Mesenteric fat pad (tissue), 1 donor: ENCODE results near the gene MEGF10. TPM values are rescaled to one million over a fixed set of nuclear protein-coding genes. Genes with fewer than 3 reads are reported as not detected.
"Not testable (repeated sequence)": the region's sequence is repeated elsewhere in the genome, so short reads cannot be mapped to it uniquely, and the experiment has no call there.

Experiments
- DNase-seq: peaks from one replicate; pipeline ENCODE4 v3.0.0-alpha.2; 2020; ENCODE audit warnings: low spot score
- total RNA-seq: library from RNA; stranded (reverse); fragmentation: NEBNext Ultra II Directional; extraction: Animal tissue kit (Norgen Biotek cat#: 25700); gene quantifications from one replicate; pipeline ENCODE4 v1.2.1, GENCODE V29; 2021
- donor health status: DM: yes; HTN: yes; CAD: no.

The MEGF10 gene
- total RNA-seq, 1 donor from 2014 or later: 0.58 TPM

DNA sequence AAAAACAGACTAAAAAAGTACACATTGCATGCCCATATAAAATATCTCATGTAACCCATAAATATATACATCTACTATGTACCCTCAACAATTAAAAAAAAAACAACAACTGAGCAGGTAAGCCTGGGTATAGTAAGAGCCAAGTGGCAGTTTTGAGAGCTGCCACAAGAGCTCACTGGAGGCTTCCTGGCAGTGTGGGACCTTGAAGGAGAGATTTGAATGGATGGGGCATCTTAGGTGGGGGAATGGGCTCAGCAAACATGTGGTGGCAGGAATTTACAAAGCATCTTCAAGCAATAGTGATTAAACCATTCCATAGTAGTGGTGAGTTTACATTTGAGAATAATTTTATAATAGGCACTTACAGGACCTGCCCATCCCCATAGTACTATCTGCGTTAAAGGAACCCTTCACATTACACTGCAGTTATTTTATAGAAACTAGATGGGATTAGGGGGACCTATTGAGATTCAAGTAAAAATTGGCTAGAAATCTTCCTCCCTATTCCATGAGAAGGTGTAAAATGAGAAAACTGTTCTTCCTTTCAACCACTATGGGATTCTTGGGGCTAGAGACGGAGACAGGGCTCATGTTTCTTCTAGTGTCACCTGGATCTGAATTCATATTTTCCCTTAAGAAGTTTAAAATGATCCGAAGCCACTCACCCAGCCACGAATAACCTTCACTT, 6.9 kb downstream of the MEGF10 start:
- DNase-seq: no peak

DNA sequence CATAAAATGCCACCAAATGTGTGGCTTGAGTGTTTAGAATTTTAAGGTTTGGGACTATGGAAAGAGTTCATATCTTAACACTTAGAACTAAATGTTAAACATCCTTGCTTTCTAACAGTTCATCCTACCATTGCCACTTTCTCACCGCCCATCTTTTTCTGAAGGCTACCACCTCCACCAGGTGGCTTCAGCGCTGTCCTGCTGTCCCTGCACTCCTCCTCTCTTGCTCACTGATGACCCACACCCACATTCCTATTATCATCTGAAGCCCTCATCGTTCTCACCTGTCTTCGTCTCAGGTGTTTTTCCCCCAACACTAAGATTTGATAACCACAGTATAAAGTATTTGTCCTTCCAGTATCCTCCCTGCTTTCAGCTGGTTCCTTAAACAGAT, 7.4 kb downstream of the MEGF10 start:
- DNase-seq: no peak

DNA sequence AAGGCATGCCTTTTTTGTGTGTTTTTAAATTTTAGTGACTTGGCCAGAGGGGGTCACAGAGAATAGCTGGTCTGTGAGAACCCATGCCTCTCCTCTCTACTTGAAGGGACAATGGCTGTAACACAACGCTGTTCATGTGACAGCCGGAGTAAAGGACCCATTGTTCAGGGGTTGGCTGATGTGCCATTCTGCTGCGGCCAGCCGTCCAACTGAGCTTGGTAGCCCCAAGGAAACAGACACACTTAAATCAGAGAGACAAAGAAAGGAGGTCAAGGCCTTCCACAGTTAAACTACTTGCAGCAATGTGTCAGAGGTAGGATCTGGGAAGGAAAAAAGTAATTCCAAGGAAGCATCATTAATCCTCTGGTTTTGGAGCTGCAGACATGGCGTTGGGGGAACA, 8.1 kb downstream of the MEGF10 start:
- no peak for DNase-seq

DNA sequence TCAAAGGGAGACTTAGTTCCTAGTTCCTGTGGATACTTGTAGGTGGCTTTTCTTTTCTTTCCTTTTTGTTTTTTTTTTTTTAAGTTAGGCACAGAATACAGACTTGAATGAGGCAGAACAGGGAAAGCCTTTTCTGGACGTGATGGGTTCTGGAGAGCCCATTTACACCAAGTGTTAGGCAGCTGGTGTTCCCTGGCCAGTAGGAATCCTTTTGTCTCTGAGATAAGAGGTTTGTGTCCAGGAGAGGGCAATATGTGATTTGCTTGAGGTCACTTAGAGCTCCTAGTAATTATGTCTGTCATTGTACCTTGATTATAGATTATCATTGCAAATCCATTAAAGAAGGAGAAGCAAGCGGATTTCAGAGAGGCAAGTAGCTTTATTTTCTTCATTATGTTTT, 9.1 kb downstream of the MEGF10 start:
- no peak for DNase-seq

DNA sequence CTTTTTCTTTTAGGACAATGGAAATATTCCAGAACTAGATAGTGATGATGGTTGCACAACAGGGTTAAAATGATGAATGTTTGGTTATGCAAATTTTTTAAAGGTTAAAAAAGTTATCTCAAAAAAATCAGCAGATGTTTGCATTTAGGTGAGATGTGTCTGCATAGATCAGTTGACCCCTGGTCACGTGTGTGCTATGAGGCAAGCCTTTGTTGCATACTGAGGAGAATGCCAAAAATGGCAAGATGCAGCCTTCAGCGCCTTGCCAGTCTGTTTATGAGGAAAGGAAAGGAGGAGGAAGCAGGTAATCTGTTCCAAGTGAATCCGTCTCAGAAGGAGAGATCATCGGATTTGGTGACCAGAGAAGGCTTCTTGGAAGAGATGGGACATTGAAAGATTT, 11.9 kb downstream of the MEGF10 start:
- DNase-seq: no peak

DNA sequence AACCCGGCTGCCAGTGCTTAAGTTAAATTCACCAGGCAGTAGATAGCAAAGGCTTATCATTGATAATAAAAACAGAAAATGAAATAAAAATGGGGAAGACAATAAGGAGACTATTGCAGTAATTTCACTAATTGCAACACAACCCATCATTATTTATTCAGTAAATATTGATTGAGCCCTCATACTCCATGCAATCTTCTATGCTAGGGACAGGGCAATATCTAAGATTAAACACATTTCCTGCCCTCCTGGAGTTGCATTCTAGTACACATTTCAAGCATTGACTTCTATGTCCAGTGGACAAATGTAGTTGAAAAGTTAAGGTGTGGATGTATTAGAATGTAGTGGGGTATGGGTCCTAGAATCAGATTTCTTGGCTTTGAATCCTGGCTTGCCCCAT, 12.8 kb downstream of the MEGF10 start:
- DNase-seq: no peak

DNA sequence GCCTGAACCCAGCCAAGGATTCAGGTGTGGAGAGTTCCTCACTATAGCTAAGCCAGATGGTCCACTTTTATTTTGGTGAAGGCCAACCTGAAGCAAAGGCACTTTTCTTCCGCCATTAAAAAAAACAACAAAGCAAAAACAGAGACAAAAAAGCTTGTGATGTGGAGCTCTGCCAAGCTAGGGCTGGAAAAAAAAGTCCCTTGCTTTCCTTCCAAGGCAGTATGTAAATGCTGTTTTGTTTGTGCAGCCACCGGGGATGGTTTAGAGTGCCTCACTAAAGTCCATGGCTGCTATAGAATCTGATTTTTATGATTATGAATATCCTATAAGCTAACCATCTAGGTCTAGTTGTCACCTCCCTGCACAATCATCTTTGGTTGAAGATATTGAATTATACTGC, 14.9 kb downstream of the MEGF10 start:
- DNase-seq: no peak

DNA sequence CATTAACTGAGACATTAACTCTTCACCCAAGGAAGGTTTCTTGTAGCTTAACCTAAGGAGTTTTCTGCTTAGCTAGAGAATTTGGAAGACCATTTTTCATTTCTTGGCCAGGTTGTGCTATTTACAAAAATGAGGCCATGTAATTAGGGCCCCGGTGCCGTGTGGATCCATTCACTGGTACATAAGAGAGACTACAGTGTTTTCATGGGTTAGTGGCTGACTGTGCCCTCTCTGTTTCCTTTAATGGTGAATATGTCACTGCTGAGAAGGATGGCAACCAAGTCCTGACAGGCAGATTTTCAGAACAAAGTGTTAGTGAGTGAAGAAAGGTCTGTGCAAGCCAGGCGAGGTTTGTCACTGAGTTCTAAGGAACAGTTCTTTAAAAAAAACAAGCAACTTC, 15.4 kb downstream of the MEGF10 start:
- no peak for DNase-seq

DNA sequence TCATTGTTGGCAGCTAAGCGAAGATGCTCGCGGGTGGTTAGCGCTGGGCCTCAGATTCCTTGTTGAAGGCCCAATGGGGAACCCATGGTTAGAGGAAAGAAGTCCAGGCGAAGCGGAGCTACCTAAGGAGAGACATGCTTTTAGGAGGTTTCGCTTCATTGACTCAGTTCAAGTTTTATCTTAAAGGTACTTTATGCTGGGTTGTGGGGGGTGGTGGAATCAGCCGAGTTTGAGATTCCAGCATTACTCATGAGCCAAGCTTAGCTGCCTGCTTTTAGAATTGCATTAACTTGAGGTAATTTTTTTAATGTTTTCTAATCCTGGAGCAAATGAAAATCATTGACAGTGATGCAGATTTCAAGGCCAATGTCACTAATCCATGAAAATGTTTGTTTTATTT, 16.1 kb downstream of the MEGF10 start:
- DNase-seq: no peak

DNA sequence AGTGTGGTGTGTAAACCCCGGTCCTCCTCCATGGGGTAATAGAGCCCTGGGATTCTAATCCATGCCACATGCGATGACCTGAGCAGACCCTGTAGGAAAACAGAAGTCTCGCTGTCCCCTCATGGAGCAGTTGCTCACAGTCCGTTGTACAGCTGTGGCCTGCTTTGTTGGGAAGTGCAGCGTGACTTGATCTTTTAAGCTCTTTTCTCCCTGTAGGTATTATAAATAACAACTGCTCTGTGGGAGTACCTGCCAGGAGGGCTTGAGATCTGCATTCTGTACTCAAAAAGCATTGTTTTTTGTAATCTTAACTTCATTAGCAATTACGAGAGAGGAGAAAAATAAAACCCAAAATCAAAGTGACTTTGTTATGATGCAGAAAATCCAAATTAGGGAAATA, 17.3 kb downstream of the MEGF10 start:
- no peak for DNase-seq

DNA sequence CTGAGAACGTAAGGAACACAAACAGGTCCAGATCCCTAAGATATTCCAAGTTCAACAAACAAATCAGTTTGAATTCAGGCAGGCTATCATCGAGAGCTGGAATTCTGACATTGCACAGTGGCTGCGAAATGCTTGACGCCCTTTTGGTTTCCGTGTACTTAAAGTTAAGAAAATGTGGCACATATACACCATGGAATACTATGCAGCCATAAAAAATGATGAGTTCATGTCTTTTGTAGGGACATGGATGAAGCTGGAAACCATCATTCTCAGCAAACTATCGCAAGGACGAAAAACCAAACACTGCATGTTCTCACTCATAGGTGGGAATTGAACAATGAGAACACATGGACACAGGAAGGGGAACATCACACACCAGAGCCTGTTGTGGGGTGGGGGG, 17.7 kb downstream of the MEGF10 start:
- DNase-seq: not testable (repeated sequence)

DNA sequence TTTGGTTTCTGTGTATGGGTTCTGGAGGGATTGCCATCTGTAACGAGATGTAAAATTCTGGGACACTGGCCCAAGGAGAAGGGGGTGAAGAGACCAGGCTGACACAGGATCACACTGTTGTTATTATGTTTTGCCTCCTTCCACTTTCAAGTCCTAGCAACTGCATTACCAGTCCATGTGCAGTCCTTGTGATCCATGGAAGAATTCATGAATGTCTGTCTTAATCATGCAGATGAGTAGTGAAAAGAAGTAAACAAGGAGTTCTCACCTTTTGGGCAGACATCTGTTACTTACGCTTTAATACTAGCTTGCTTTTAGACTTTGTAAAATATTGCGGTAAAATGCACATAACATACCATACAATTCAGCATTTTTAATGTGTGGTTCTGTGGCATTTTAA, 18.3 kb downstream of the MEGF10 start:
- no peak for DNase-seq

DNA sequence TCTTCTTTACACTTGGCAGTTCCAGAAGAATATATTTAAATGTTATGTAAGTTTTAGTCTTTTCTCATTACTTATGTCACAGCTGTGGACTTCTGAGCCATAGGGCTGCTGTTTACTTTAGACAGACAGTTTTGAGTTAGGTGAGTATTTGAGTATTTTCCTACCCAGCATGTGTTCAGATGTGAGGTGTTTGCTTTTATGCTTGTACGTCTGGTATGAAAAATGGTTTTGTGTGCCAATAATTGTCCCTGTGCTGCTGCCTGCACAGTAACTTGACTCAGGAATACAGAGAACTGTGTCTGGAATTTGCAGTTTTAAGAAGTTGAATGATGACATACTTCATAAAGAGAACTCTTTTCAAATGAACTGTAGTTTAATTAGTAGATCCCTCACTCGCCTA, 20.8 kb downstream of the MEGF10 start:
- no peak for DNase-seq

DNA sequence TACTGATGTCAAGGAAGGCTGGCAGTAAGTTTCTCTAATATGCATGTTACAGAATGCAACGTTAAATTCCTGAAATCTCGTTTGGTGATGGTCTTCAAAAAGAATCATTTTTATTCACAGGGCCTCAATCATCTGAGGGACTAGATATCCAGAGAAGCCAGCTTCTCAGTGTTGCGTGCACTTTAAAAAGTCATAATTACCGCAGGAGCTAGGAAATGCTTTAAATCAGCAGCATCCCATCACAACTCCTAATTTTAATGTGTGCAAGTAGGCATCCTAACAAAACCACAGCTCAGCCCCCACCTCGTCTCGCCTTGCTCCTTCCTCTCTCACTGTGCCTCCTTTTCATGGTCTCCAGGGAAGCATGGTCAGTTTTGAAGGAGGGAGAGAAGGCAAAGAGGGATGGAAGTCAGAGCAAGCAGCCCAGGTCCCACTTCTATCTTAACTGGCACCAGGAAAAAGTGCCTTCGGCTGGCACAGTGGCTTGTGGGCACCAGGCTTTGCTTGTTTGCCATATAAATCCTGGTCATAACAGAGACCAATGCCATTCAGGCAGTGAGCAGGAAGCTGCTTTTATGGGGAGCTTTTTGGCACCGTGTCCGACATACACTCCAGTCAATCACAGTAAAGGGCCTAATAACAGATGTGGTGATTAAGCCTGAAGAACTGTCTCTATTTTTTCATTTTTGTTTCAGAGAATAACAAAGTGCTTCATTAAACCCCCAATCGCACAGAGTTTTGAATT, 21.4 kb downstream of the MEGF10 start:
- no peak for DNase-seq

DNA sequence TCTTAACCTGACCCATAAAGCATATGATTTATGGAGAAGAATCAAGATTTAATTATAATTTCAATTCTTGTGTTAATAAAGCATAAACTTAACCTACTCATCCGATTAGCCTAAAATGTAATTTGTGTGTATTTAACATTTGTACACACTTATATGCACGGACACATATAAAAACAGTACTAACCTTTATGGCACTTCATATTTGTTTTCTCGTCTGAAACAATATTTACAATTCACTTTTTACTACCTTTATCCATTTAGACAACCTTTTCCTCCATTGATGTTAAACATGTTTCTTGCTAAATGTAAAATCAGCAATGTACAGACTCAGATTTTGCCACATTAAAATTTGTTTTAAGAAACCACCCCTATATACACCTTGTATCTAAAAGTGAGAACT, 22.8 kb downstream of the MEGF10 start:
- no peak for DNase-seq

DNA sequence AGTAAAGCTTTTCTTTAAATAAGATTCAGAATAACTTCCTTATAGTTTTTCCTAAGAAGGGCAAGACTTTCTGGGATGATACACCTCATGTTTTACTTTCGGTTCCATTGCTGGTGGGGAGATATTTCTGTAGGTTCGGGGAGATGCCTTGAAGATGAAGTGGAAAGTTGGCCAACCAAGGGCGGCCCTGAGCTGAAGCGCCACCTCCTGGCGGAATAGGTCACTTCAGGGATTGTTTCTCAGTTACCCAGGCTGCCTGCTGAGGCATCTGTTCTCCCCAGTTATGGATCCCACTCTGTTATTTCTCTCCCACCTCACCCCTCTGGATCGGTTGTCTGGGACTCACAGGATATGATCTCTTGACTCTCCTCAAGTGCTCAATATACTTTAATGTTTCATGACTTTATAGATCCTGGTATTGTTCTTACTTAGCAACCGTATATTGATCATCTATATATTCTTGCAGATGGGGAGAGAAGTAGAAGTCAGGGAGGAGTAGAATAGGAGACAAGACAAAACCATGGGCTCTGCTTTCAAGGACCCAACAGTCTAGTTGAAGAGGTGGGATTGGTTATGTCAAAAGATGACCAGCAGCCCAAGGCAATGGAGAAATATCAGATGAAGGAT, 23.4 kb downstream of the MEGF10 start:
- DNase-seq: no peak

DNA sequence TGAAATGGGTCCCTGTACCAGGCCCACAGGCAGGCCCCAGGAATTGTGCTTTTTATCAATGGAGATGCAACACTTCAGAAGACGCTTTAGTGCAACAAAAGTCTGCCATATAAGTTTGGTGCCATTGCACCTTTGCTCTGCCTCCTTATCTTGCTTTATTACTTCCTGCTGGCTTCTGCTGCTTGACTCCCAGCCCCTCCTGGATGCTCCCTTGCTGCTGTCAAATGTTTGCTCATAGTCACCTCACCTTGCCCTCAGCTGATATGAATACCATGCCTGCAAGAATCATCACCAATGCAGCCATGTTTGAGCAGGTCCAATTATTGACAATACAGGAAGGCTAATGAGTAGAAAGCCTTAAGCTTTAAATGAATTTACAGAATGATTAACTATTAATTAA, 25.4 kb downstream of the MEGF10 start:
- no peak for DNase-seq

DNA sequence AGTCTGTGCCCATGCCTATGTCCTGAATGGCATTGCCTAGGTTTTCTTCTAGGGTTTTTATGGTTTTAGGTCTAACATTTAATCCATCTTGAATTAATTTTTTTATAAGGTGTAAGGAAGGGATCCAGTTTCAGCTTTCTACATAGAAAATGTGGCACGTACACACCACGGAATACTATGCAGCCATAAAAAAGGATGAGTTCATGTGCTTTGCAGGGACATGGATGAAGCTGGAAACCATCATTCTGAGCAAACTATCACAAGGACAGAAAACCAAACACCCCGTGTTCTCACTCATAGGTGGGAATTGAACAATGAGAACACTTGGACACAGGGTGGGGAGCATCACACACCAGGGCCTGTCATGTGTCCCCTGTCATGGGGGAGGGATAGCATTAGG, 26.8 kb downstream of the MEGF10 start:
- DNase-seq: not testable (repeated sequence)

DNA sequence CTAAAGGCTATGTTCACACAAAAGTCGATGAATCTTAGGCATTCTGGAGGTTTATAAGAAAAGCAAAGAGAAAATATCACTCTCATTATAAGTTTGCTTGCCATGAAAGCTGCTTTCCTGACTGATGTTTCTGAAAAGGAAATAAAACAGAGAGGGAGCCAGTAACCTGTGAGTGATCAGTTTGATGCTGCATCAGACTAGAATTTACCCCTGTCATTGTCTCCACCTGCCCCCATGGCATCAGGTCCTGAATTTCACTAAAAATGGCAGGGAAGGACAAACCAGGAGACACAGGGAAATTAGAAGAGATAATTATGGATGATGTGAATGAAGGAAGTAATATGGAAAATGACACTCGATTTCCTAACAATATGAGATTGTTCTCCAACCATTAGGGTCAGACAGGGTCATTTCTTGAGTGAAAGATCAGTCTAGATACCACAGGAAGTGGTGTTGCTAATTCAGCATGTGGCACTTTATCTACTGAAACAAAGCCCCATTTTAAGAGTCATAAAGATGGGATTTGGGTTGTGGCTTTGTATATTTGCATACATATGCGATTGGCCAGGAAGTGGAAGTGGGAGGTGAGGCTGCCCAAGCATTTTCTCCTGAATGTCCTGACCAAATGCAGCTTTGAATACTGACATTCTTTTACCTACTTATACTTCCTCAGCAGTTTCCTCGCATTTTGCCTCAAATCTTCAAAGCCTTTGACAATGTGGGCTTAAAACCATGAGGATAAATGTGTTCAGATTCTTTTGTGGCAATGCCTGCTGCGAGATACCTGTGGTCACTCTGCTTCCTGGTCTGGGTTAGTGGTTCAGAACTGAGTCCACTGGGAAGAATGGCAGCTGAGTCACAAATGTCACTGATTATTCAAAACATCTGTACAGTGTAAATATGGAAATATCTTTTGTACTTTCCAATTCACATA, 29.7 kb downstream of the MEGF10 start:
- DNase-seq: no peak

DNA sequence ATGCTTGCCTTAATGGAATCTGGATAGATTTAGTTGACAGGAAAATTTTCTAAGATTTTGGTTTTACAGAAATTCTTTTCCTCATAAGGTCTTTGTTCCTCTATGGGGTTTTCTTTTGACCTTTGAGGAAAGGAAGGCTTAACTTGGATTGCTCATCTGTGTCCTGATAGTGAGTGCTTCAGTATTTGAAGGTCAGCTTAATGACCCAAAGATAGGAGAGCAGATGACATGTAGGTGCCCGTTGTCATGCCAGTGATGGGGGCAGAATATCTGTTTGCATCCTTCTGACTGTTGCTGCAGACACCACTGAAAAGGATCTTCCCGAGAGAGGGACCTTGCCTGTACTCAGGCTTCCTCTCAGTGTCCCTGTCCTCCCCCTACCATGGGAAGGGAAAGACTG, 30.9 kb downstream of the MEGF10 start:
- no peak for DNase-seq

DNA sequence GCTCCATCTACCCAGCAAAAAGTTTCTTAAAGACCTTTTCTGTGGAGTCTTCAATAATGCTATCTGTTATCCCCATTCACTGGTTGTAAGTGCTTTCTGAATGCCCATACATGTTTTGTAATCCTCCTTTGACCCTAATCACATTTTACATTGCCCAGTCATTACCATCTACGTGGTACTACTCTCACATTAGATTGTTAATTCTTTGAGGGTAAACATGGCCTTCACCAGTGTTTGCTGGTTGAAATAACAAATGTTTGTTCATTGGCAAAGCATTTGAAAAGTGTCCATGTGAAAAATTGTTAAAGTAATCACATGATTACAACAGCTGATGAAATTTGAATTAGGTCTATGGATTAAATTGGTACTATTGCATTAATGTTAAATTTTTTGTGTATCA, 31.8 kb downstream of the MEGF10 start:
- DNase-seq: no peak

DNA sequence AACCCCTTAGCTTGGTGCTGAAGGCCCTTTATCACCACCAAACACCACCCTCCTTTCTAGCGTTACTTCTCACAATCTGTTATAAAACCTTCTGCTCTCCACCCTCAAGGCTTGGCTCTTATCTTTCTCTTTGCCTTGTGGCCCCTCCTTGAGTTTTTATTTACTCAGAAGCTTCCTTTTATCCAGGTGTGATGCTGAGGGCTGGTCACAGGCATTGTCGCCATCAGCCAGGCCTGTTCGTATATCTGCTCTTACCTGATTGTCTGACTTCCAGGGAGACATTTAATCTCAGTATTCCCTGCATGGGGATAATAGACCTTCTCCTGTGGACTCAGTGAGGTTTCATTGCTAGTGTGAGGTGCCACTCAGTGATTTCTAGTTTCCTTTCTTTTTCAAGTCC, 34.2 kb downstream of the MEGF10 start:
- no peak for DNase-seq
